Parathyroid adenoma (tissue), 2 donors: Measurements from ENCODE around the gene CAPN9.

ENCODE experiments used
- H2AFZ ChIP-seq: fragments of 300-600 bp; sonication (generic); one replicate; pipeline ENCODE4 v1.7.0; 2017; ENCODE audit warnings: antibody characterized with exemption, mild to moderate bottlenecking
- H3K27ac ChIP-seq: fragments of 300-600 bp; sonication (generic); one replicate; pipeline ENCODE4 v1.7.0; 2017
- H3K27me3 ChIP-seq: fragments of 300-600 bp; sonication (generic); one replicate; pipeline ENCODE4 v1.7.0; 2017; ENCODE audit warnings: low read length; ENCODE audit not compliant: control insufficient read depth, insufficient read depth
- H3K36me3 ChIP-seq: fragments of 300-600 bp; sonication (generic); one replicate; pipeline ENCODE4 v1.7.0; 2017; ENCODE audit warnings: low read length; ENCODE audit not compliant: control insufficient read depth, insufficient read depth
- H3K4me1 ChIP-seq: fragments of 300-600 bp; sonication (generic); one replicate; pipeline ENCODE4 v1.7.0; 2017; ENCODE audit warnings: control low read depth
- H3K4me2 ChIP-seq: fragments of 300-600 bp; sonication (generic); one replicate; pipeline ENCODE4 v1.7.0; 2017; ENCODE audit warnings: low read length
- H3K4me3 ChIP-seq: fragments of 300-600 bp; sonication (generic); one replicate; pipeline ENCODE4 v1.7.0; 2017; ENCODE audit warnings: low read depth, low read length
- H3K79me2 ChIP-seq: fragments of 300-600 bp; sonication (generic); one replicate; pipeline ENCODE4 v1.7.0; 2017; ENCODE audit warnings: control low read depth
- H3K9ac ChIP-seq: fragments of 300-600 bp; sonication (generic); one replicate; pipeline ENCODE4 v1.7.0; 2017; ENCODE audit warnings: mild to moderate bottlenecking
- H3K9me3 ChIP-seq: fragments of 300-600 bp; sonication (generic); one replicate; pipeline ENCODE4 v1.7.0; 2017; ENCODE audit warnings: low read length; ENCODE audit not compliant: control insufficient read depth
- TF ChIP-seq, protein P1 (sequence below): fragments of 300-600 bp; sonication (generic); IDR thresholded peaks from one replicate; pipeline ENCODE4 v1.7.0; 2017; ENCODE audit warnings: antibody characterized with exemption, mild to moderate bottlenecking
- donor health status: primary hyperparathyroidism.

The CAPN9 gene

DNA sequence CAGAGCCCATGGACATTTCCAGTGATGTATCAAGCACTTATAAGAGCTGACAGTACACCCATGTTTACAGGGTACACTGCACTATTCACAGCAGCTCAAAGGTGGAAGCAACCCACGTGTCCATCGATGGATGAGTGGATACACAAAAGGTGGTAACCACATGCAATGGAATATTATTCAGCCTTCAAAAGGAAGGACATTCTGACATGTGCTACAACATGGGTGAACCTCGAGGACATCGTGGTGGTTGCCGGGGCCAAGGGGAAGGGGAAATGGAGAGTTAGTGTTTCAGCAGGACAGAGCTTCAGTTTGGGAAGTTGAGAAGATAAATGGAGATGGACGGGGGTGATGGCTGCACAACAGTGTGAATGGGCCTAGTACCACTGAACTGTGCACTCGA, 42.4 kb upstream of the CAPN9 start:
- Histone ChIP-seq H2AFZ (no peak overlapping the region), H3K9me3 (no peaks in the 10 kb centered on the region), H3K4me1 (no peaks in the 10 kb centered on the region), H3K27me3 (no peaks in the 10 kb centered on the region), H3K9ac (no peak overlapping the region), H3K4me3 (no peak overlapping the region), H3K36me3 (no peaks in the 10 kb centered on the region), H3K4me2 (no peak overlapping the region), H3K27ac (no peak overlapping the region), H3K79me2 (no peaks in the 10 kb centered on the region)
- TF ChIP-seq, protein P1, sequence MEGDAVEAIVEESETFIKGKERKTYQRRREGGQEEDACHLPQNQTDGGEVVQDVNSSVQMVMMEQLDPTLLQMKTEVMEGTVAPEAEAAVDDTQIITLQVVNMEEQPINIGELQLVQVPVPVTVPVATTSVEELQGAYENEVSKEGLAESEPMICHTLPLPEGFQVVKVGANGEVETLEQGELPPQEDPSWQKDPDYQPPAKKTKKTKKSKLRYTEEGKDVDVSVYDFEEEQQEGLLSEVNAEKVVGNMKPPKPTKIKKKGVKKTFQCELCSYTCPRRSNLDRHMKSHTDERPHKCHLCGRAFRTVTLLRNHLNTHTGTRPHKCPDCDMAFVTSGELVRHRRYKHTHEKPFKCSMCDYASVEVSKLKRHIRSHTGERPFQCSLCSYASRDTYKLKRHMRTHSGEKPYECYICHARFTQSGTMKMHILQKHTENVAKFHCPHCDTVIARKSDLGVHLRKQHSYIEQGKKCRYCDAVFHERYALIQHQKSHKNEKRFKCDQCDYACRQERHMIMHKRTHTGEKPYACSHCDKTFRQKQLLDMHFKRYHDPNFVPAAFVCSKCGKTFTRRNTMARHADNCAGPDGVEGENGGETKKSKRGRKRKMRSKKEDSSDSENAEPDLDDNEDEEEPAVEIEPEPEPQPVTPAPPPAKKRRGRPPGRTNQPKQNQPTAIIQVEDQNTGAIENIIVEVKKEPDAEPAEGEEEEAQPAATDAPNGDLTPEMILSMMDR, result no peak

DNA sequence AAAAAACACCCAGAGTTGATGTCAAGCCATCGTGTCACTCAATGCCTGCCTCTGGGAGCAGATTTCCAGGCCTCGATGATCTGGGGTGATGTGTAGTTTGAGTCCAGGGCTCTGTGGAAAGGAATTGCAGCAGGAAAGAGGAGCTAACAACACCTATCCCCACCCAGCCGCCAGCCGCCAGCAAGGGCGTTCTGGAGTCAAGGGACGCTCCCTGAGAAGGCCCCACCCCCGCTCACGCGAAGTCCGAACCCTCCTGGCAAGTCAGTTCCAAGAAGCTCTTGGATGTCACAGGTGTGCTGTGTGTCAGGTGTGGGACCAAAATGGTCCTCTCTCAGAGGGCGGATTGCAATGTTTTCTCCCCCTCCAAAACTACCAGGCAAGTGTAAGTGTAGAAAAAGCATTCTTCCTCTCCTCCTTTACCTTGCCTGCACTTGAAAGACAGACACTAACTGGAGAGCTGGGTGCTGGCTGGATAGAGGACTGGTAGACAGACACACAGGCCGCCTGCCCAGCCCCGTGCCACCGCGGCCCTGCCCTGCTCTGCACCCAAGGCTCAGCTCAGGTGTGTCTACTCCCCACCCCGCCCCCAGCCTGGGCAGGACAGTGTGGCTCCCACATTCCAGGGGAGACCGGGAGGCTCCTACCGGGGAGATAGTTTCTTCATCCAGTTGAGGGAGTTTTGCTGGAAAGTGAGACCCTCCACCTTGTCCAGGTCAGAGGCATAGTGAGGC, 41.7 kb upstream of the CAPN9 start:
- no peak overlapping the region for H3K27ac ChIP-seq

DNA sequence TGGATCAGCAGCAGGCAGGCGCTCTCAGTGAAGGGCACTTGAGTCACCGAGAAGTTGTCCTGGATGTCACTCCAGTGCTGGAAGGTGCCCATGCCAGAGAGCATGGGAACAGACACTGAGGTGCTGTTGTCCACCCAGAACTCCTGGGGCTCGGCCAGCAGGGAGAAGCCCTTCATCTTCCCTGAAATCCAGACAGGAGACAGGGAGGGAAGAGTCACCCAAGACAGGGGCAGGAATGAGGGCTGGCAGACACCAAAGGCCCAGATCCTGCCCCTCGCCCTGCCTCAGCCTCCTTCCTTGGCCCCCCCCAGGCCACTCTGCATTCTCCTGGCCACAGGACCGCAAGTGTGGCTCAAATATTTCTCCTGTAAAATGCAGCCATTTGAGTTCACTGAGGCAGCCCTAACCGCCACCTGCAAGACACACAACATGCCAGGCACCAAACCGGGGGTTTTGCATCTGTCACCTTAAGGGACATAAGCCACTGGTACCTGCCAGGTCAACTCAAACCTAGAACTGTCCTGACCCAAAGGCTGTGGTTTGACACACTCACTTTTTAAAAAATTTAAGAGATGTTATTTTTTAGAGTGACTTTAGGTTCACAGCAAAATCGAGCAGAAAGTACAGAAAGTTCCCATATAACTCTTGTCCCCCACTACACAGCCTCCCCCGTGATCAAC, 41.0 kb upstream of the CAPN9 start:
- H3K79me2 ChIP-seq, result no peaks in the 10 kb centered on the region
- no peak overlapping the region for H3K9ac ChIP-seq
- H2AFZ ChIP-seq, result no peak overlapping the region
- no peak overlapping the region for H3K4me3 ChIP-seq
- H3K27me3 ChIP-seq, result no peaks in the 10 kb centered on the region
- no peak overlapping the region for H3K27ac ChIP-seq
- H3K9me3 ChIP-seq, result no peaks in the 10 kb centered on the region
- H3K4me1 ChIP-seq, result no peaks in the 10 kb centered on the region
- H3K36me3 ChIP-seq, result no peaks in the 10 kb centered on the region
- TF ChIP-seq, protein P1, result no peak
- H3K4me2 ChIP-seq, result no peak overlapping the region

More for the DNA sequence above, 41.7 kb upstream of the CAPN9 start:
- Histone ChIP-seq H3K79me2 (no peaks in the 10 kb centered on the region), H3K4me2 (no peak overlapping the region), H3K36me3 (no peaks in the 10 kb centered on the region), H3K9ac (no peak overlapping the region), H2AFZ (no peak overlapping the region), H3K4me3 (no peak overlapping the region), H3K4me1 (no peaks in the 10 kb centered on the region), H3K27me3 (no peaks in the 10 kb centered on the region), H3K9me3 (no peaks in the 10 kb centered on the region)
- TF ChIP-seq, protein P1, result no peak

DNA sequence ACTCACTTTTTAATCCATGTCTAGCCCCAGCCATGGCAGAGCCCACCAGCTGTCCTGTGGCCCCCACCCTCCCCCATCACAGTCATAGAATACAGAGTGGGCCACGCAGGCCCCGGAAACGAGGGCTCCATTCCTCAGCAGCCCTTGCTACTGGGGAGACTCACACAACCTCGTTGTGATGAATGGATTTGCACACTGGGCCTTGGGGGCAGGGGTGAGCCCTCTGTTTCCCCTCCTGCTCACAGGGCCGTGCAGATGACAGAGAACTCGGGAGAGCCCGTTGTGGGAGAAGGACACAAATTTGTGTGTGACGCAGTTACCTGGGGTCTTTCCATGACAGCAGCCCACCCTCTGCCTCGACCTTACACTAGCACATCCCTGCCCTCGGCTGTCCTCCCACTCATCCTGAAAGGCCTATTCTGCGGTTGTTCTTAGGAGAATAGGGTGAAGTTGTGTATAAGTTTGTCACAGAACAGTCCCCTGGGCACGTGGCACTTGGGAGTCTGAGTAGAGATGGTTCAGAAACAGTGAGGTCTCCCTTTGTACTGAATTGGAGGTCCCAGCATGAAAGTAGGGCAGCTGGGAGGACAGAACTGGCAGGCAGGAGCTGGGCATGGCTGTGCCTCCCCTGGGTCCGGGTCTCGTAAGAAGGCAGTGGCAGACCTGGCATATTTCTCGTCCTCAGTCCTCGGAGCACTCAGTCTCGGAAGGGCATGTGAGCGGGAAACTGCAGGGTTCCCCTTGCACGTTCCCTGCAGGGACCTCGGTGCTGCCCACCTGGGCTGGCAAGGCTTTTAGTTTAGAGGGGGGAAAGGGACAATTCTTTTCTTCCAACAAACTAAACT, 40.1 kb upstream of the CAPN9 start:
- Histone ChIP-seq H3K9ac (no peak overlapping the region), H3K4me2 (no peak overlapping the region), H2AFZ (no peak overlapping the region), H3K36me3 (no peaks in the 10 kb centered on the region), H3K9me3 (no peaks in the 10 kb centered on the region), H3K4me1 (no peaks in the 10 kb centered on the region), H3K4me3 (no peak overlapping the region), H3K79me2 (no peaks in the 10 kb centered on the region), H3K27ac (no peak overlapping the region), H3K27me3 (no peaks in the 10 kb centered on the region)
- TF ChIP-seq, protein P1, result no peak
